GM18507 (cell line): ENCODE results near the gene SGSH.

Experiments used
- DNase-seq: peaks from one replicate; pipeline ENCODE4 v3.0.0; 2011; ENCODE audit warnings: low read depth; ENCODE audit not compliant: insufficient read length; ENCODE audit errors: extremely low spot score
- FAIRE-seq: peaks from 2 replicates; lab custom pipeline; 2011; peaks lifted over from hg19 to GRCh38; lab: Jason Lieb, UNC

The SGSH gene

GRCh38 chr17:80191865-80192661, 28.1 kb downstream of the SGSH start:
- DNase-seq, result no peak

GRCh38 chr17:80191192-80191591, 28.9 kb downstream of the SGSH start:
- FAIRE-seq (no peak), DNase-seq (no peak)

More at GRCh38 chr17:80191865-80192661, 28.1 kb downstream of the SGSH start:
- FAIRE-seq, result no peak

GRCh38 chr17:80190716-80191115, 29.4 kb downstream of the SGSH start:
- FAIRE-seq (no peak), DNase-seq (no peak)

DNA sequence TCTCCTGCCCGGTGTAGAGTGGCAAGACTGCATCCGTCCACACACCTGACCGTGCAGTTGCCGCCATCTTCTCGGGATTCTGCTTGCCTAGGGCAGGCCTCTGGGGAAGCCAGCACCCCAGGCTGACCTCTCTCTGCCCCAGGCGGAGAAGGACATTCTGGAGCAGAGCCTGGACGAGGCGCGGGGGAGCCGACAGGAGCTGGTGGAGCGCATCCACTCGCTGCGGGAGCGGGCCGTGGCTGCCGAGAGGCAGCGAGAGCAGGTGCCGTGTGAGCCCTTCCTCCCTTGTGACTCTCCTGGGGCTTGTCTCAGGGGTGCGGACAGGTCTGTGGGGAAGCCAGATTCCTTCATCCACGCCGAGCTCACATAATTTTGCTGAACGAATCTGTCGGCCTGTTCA, 30.5 kb downstream of the SGSH start:
- FAIRE-seq, result no peak

DNA sequence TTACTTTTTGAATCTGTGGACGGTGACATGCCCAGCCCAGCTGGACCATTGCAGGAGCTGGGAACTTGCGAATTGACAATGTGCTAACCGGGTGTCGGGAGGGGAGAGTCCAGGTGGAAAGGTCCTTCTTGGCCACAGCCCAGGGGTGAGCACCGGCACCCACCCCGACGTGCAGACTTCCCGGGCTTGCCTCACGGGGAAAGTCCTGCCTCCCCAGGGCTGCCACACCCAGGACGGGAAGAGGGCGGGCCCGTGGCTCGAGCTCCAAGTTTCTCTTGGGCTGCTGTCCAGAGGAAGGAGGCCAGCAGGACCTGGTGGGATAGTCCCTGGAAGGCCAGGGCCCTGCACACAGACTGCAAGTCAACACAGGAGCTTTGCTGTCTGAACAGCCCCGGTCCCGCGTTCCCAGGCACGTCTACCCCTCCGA, 32.6 kb downstream of the SGSH start:
- DNase-seq, result no peak
- no peak for FAIRE-seq

More for the DNA sequence above, 30.5 kb downstream of the SGSH start:
- DNase-seq, result no peak

DNA sequence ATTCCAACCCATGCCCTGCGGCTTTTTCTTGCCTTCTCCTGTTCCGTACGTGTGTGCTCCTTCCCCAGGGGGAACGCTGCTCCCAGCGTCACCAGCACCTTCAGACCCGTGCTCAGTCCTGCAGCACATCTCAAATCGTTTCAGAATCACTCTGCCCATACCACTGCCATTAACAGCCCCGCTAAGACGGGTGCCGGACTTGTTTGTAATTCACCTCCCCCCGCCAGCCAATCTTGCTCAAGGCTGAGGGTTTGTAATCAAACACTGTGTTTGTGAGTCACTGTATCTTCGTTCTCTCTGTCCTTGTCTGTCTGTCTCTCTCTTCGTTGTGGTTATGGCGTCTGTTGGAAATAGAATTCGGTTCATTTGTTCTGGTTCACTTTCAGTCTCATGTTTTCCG, 33.0 kb downstream of the SGSH start:
- no peak for DNase-seq
- no peak for FAIRE-seq

DNA sequence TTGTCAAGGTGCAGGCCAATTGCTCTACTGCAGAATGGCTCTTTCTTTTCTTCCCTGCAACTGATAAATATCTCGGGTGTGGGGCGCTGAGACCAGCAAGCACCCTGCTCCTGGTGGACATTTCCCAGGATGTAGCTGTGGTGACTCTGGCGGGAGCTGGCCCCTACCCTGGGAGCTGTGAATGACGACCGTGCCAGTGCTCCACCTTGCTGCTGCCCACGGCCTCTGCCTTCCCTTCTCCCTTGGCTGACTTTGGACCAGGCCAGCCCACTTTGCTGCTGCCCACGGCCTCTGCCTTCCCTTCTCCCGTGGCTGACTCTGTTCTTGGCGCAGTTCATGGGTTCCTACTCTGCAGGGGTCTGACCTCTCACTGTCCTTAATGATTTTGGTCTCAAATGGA, 34.2 kb downstream of the SGSH start:
- no peak for FAIRE-seq

DNA sequence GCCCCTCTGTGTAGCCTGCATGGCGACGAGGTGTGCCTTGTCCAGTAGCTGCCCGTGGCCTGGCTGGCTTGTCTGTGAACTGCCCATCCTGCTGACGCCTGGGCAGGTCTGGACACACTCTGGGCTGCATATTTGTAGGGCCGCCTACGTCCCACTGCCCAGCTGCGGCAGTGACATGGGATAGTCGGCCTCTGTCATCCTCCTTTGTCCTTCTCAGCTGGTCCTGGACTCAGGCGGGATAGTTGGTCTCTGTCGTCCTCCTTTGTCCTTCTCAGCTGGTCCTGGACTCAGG, 35.8 kb downstream of the SGSH start:
- no peak for FAIRE-seq

More for the DNA sequence above, 34.2 kb downstream of the SGSH start:
- no peak for DNase-seq

DNA sequence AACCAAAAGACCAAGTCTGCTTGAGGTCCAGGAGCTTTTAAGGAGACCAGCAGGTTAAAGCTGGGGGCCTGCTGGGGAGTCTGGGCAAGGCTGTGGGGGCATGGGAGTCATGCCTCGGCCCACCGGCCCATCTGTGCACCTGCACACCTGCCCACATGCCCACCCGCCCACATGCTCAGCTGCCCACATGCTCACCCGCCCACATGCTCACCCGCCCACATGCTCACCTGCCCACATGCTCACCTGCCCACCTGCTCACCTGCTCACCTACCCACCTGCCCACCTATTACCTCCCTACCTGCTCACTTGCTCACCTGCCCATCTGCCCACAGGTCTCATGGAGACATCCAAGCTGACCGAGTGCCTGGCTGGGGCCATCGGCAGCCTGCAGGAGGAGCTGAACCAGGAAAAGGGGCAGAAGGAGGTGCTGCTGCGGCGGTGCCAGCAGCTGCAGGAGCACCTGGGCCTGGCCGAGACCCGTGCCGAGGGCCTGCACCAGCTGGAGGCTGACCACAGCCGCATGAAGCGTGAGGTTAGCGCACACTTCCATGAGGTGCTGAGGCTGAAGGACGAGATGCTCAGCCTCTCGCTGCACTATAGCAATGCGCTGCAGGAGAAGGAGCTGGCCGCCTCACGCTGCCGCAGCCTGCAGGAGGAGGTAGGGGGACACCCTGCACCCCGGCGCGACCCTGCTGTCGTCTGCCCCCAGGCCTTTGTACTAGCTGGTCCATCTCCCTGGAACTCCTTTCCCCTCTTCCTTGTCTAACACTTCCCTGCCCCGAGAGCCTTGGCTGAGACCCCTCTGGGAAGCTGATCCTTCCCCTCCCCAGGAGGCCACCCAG, 36.3 kb downstream of the SGSH start:
- DNase-seq, result no peak
- no peak for FAIRE-seq

More for the DNA sequence above, 35.8 kb downstream of the SGSH start:
- no peak for DNase-seq

- FAIRE-seq, result no peak
- DNase-seq, result no peak
These were observed 37.3 kb downstream of the SGSH start for GRCh38 chr17:80182845-80183223.

DNA sequence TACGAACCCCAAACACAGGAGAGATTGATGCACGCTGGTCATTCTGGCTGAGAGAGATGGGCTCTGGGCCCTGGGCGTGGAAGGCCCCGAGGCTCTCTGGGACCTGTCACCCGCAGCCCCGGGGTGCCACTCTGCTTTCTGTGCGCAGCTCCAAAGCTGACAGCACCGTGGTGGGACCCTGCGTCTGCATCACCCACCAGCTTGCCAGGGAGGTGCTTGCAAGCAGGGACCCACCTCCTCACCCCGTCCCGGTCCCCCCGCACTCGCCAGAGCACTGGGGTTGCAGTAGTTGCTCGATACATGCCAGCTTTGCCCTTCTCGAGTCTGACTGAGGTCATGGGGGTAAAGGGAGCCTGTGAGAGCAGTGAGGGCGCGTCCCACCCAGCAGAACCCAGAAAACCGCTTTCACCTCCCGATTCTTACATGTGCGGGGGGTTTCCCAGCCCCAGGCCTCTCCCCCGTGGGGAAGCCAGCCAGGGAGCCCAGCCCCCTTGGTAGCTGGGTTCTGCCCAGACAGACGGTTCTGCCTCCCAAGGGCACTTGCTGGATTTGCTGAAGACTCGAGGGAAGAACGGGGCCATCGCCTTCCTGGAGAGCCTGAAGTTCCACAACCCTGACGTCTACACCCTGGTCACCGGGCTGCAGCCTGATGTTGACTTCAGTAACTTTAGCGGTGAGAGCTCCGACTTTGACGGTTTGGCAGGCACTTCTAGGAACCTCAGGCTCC, 37.9 kb downstream of the SGSH start:
- no peak for DNase-seq
- no peak for FAIRE-seq

- FAIRE-seq, result no peak
- no peak for DNase-seq
These were observed 38.7 kb downstream of the SGSH start for GRCh38 chr17:80181431-80181830.

DNA sequence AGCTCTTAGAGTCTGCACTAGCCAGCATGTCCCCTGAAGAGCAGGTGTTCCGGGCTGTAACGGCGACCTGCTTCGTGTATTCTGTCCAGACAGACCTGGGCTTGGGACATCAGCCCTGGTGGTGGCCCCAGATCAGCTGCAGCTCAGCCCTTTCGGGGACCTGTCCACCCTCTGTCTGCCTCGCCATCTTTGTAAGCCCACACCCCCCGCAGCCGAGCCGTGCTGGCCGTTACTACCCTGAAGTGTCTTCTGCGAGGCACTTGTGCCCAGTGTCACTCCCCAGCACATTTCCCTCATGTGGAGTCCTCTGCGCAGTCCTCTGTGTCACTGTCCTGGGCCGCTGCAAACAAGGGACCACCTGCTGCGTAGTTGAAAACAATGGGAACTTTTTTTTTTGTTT, 39.9 kb downstream of the SGSH start:
- FAIRE-seq, result no peak
- no peak for DNase-seq

DNA sequence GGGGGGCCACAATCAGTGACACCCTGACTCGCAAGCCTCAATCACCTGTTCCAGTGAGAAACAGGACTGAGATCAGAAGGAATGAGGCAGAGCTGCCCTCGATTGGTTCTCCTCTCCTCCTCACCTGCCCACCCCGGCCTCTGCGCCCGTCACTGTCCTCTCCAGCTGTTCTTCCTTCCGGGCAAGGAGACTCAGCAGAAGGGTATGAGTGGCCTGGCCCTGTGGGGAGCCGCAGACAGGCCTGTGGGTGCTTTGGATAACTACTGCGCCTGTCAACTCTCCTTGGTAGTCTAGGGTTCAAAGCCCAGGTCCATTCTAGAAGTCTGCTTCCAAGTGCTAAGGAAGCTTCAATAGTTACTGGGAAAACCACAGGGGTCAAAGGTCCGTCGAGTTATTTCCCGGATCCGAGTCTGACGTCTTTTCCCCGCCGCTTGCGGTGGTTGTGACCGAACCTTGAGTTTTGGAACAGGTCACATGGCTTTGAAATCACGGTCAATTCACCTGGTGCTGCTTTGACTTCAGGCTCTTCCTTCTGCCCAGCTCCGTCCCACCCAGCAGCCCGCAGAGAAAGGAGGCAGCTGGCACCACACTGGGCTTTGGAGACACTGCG, 42.0 kb downstream of the SGSH start:
- DNase-seq, result no peak
- no peak for FAIRE-seq

GRCh38 chr17:80176757-80177156, 43.4 kb downstream of the SGSH start:
- FAIRE-seq, result no peak
- DNase-seq, result no peak

DNA sequence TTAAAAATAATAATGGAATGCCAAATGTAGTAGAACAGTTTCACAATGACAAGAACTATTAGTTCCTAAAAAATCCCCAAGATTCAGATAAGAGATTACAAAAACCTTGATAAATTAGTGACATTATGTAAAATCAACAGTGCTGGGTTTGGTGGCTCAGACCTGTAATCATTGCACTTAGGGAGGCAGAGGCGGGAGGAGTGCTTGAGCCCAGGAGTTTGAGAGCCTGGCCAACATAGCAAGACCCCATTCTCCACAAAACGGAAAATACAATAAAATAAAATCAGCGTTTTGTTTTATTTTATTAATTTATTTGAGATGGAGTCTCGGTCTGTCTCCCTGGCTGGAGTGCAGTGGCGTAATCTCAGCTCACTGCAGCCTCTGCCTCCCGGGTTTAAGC, 46.2 kb downstream of the SGSH start:
- FAIRE-seq (no peak), DNase-seq (no peak)

DNA sequence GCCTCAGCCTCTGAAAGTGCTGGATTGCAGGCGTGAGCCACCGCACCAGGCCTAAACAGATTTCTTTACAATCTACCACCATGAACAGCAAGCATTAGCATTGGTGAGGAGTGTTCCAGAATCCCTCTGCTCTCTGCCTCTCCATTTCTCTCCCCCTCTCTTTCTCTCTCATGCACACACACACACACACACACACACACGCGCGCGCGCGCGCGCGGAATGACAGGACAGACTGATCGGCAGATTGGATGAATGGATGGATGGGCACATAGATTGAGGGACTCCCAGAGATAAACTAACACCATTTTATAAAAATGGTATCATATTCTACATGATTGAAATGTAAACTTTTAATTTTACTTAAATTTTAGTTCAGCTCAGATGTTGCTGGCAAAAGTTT, 47.0 kb downstream of the SGSH start:
- FAIRE-seq (no peak), DNase-seq (no peak)

- no peak for FAIRE-seq
These were observed 48.5 kb downstream of the SGSH start for GRCh38 chr17:80171681-80172080.

DNA sequence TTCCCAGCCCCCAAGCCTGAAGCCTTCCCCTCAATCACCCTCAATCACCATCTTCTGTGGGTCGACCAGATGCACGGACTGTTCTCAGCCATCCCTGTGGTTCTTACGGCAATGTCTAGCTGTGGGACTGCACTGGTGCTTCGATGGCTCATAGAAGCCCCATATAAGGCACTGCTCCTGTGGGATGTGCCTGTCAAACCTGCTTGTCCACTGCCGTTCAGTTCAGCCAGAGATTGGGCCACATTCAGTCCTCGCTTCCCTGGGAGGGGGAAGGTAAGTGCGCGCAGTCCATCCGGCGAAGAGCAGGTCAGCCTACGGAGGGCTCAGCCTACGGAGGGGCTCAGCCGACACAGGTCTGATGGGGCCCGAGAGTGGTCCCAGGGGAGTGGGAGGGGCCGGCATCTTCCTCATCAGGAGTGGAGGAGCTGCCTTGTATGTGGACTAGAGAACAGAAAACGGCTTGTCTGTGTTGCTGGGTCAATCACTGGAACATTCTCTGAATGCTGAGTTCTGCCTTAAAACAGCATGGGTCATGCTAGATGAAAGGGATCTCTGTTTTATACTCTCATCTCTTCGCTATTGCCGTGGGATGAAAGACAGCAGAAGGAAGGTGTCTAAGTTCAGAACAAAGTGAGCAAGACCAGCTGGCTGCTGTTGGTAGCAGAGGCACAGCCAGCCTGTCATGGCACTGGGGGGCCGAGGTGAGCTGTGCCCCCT, 50.2 kb downstream of the SGSH start, which contains the start of gene CARD14:
Gene CARD14, plus strand, starts transcription at position 247 of the 717 bp plus-strand sequence. CDS start 11,409 bp downstream, outside the sequence.
- FAIRE-seq (no peak), DNase-seq (no peak)

More at GRCh38 chr17:80171681-80172080, 48.5 kb downstream of the SGSH start:
- no peak for DNase-seq
